ENCODE data around the gene SLC39A9. TPM values are rescaled to one million over a fixed set of nuclear protein-coding genes. Genes with fewer than 3 reads are reported as not detected.
A peak's percentile ranks its signal among the peaks of the same experiment; 100 is the strongest.

Gene SLC39A9
- total RNA-seq, 1 donor from 2014 or later, result 61.2 TPM

GRCh38 chr14:69354383-69355153 lies 43.9 kb upstream of the SLC39A9 start:
- peaks cover 28% of the 10 kb centered on the region for H3K4me1 Mint-ChIP-seq
- H3K27me3 ChIP-seq, result no peaks in the 10 kb centered on the region
- H4K20me1 ChIP-seq (ENCODE audit: low read depth), result no peaks in the 10 kb centered on the region
- TF ChIP-seq EZH2phosphoT487 (IDR thresholded peaks at IDR 0.05) (no peak), CTCF (IDR thresholded peaks at IDR 0.05) (no peak), EZH2 (IDR thresholded peaks at IDR 0.05) (no peak)
- H3K36me3 ChIP-seq, result no peaks in the 10 kb centered on the region
- no peak overlapping the region for H3K4me2 ChIP-seq
- H3K79me2 ChIP-seq (ENCODE audit: low read depth), result no peaks in the 10 kb centered on the region
- no peak for DNase-seq (ENCODE audit: low spot score)
- H3K27ac ChIP-seq, result no peak overlapping the region
- H2AFZ ChIP-seq (replicated peaks), result no peak overlapping the region
- H3K9me3 ChIP-seq (ENCODE audit: low read depth), result no peaks in the 10 kb centered on the region
- no peaks in the 10 kb centered on the region for H3F3A ChIP-seq (ENCODE audit: low read depth)
- peak overlapping the region; percentile 83 for H3K27ac Mint-ChIP-seq
- H3K4me1 ChIP-seq, result peaks cover 19% of the 10 kb centered on the region
- H3K9ac ChIP-seq, result no peak overlapping the region
- H3K4me3 ChIP-seq, result no peak overlapping the region
- H3K4me3 Mint-ChIP-seq, result no peak overlapping the region
- peaks cover 6% of the 10 kb centered on the region for H3K36me3 Mint-ChIP-seq
- H3K9me3 Mint-ChIP-seq, result no peaks in the 10 kb centered on the region
- H3K27me3 Mint-ChIP-seq (ENCODE audit: insufficient read depth, low read depth), result peaks cover 9% of the 10 kb centered on the region

GRCh38 chr14:69355154-69355597 lies 43.3 kb upstream of the SLC39A9 start:
- Histone ChIP-seq H3K4me2 (no peak overlapping the region), H3K36me3 (no peaks in the 10 kb centered on the region), H3K79me2 (ENCODE audit: low read depth) (no peaks in the 10 kb centered on the region), H3F3A (ENCODE audit: low read depth) (no peaks in the 10 kb centered on the region), H3K27me3 (no peaks in the 10 kb centered on the region), H2AFZ (replicated peaks) (no peak overlapping the region), H3K9me3 (ENCODE audit: low read depth) (no peaks in the 10 kb centered on the region), H3K9ac (no peak overlapping the region), H3K4me1 (peaks cover 19% of the 10 kb centered on the region), H3K27ac (no peak overlapping the region), H4K20me1 (ENCODE audit: low read depth) (no peaks in the 10 kb centered on the region), H3K4me3 (no peak overlapping the region)
- TF ChIP-seq EZH2 (IDR thresholded peaks at IDR 0.05), result no peak
- TF ChIP-seq CTCF (IDR thresholded peaks at IDR 0.05), result no peak
- no peak for TF ChIP-seq EZH2phosphoT487 (IDR thresholded peaks at IDR 0.05)
- no peak for DNase-seq (ENCODE audit: low spot score)
- peaks cover 9% of the 10 kb centered on the region for H3K27me3 Mint-ChIP-seq (ENCODE audit: insufficient read depth, low read depth)
- peaks cover 26% of the 10 kb centered on the region for H3K4me1 Mint-ChIP-seq
- peaks cover 6% of the 10 kb centered on the region for H3K36me3 Mint-ChIP-seq
- no peak overlapping the region for H3K4me3 Mint-ChIP-seq
- no peaks in the 10 kb centered on the region for H3K9me3 Mint-ChIP-seq
- peak overlapping the region; percentile 83 for H3K27ac Mint-ChIP-seq

- no peaks in the 10 kb centered on the region for H3K9me3 Mint-ChIP-seq
- no peaks in the 10 kb centered on the region for H4K20me1 ChIP-seq (ENCODE audit: low read depth)
- no peaks in the 10 kb centered on the region for H3K27me3 ChIP-seq
- no peak overlapping the region for H3K27ac ChIP-seq
- peaks cover 3% of the 10 kb centered on the region for H3K36me3 Mint-ChIP-seq
- H3K27me3 Mint-ChIP-seq (ENCODE audit: insufficient read depth, low read depth), result peaks cover 9% of the 10 kb centered on the region
- H3K4me1 ChIP-seq, result peaks cover 16% of the 10 kb centered on the region
- H3F3A ChIP-seq (ENCODE audit: low read depth), result no peaks in the 10 kb centered on the region
- H2AFZ ChIP-seq (replicated peaks), result no peak overlapping the region
- no peaks in the 10 kb centered on the region for H3K9me3 ChIP-seq (ENCODE audit: low read depth)
- H3K4me3 ChIP-seq, result no peak overlapping the region
- no peak overlapping the region for H3K4me2 ChIP-seq
- no peaks in the 10 kb centered on the region for H3K36me3 ChIP-seq
- no peak overlapping the region for H3K4me3 Mint-ChIP-seq
- H3K79me2 ChIP-seq (ENCODE audit: low read depth), result no peaks in the 10 kb centered on the region
- DNase-seq (ENCODE audit: low spot score), result no peak
- H3K4me1 Mint-ChIP-seq, result peaks cover 22% of the 10 kb centered on the region
- no peak overlapping the region for H3K9ac ChIP-seq
- TF ChIP-seq CTCF (IDR thresholded peaks at IDR 0.05), result no peak
- no peak for TF ChIP-seq EZH2phosphoT487 (IDR thresholded peaks at IDR 0.05)
- TF ChIP-seq EZH2 (IDR thresholded peaks at IDR 0.05), result no peak
- no peak overlapping the region for H3K27ac Mint-ChIP-seq
Measured at GRCh38 chr14:69355607-69356281, 42.7 kb upstream of the SLC39A9 start.

Measured in neural progenitor cell (in vitro differentiated cells).